ENCODE results near the gene NLGN4X. TPM values are rescaled to one million over a fixed set of nuclear protein-coding genes. Genes with fewer than 3 reads are reported as not detected.

The NLGN4X gene
- total RNA-seq, 4 donors from 2014 or later, result 0.22 to 3.8 (median 1.6) TPM

- no peak for TF ChIP-seq CTCF (IDR thresholded peaks at IDR 0.05; ENCODE audit: low read depth)
These were observed 64.9 kb downstream of the NLGN4X start for GRCh38 chrX:6163721-6164120.

GRCh38 chrX:6159468-6159867 lies 69.2 kb downstream of the NLGN4X start:
- no peak for TF ChIP-seq CTCF (IDR thresholded peaks at IDR 0.05; ENCODE audit: low read depth)

GRCh38 chrX:6151971-6152370 lies 76.7 kb downstream of the NLGN4X start:
- TF ChIP-seq CTCF (IDR thresholded peaks at IDR 0.05; ENCODE audit: low read depth), result no peak

- TF ChIP-seq CTCF (IDR thresholded peaks at IDR 0.05; ENCODE audit: low read depth), result no peak
These were observed 79.4 kb downstream of the NLGN4X start for GRCh38 chrX:6149060-6149872.

- no peak for TF ChIP-seq CTCF (IDR thresholded peaks at IDR 0.05; ENCODE audit: low read depth)
These were observed 94.4 kb downstream of the NLGN4X start for GRCh38 chrX:6134255-6134654.

- TF ChIP-seq CTCF (IDR thresholded peaks at IDR 0.05; ENCODE audit: low read depth), result no peak
These were observed 95.7 kb downstream of the NLGN4X start for GRCh38 chrX:6132970-6133369.

GRCh38 chrX:6131287-6131686 lies 97.4 kb downstream of the NLGN4X start:
- no peak for TF ChIP-seq CTCF (IDR thresholded peaks at IDR 0.05; ENCODE audit: low read depth)

Data from subcutaneous adipose tissue (tissue), 4 donors.